Activated CD8-positive, alpha-beta memory T cell treated with anti-CD3 and anti-CD28 coated beads for 1 hour (primary cell): ENCODE results near the gene CAMK2B.
A peak's percentile ranks its signal among the peaks of the same experiment; 100 is the strongest.
"Not testable (repeated sequence)": the region's sequence is repeated elsewhere in the genome, so short reads cannot be mapped to it uniquely, and the experiment has no call there.

ENCODE experiments used
- DNase-seq, 2 donors: peaks; one replicate each; pipeline ENCODE4 v3.0.0-alpha.2; 2020; ENCODE audit warnings: low read depth in 1 of 2; ENCODE audit errors: extremely low read depth in 1 of 2

CAMK2B gene

DNA sequence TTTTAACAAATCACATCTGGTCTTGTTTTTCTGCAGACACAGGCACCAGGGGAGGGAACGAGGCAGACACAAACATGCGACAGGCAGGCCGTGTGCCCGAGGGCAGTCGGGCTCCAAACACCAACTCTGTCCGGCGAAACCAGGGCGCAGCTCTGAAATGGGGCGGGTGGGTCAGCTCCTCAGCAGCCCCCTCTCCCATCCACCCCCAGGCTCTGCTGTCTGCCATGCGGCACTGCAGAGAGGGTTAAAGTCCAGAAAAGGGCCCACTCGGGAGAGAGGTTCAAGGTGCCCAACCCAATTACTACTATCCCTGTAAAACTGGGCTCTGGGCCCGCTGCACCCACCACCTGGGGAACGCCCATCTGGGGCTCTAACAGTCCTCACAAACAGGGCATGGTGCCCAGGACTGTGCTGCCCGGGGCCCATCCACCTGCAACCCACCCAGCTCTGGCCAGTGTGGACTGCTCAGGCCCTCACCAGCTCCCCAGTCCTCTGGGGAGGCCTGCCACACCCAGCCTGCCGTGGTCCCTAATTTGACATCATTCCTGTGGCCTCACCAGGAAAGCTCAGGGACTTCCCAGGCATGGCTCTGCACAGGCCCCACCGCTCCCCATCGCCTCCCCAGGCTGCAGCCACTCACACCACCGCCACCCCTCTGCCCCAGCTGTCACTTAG is 105.9 kb downstream of the CAMK2B start:
- DNase-seq, result no peak

DNA sequence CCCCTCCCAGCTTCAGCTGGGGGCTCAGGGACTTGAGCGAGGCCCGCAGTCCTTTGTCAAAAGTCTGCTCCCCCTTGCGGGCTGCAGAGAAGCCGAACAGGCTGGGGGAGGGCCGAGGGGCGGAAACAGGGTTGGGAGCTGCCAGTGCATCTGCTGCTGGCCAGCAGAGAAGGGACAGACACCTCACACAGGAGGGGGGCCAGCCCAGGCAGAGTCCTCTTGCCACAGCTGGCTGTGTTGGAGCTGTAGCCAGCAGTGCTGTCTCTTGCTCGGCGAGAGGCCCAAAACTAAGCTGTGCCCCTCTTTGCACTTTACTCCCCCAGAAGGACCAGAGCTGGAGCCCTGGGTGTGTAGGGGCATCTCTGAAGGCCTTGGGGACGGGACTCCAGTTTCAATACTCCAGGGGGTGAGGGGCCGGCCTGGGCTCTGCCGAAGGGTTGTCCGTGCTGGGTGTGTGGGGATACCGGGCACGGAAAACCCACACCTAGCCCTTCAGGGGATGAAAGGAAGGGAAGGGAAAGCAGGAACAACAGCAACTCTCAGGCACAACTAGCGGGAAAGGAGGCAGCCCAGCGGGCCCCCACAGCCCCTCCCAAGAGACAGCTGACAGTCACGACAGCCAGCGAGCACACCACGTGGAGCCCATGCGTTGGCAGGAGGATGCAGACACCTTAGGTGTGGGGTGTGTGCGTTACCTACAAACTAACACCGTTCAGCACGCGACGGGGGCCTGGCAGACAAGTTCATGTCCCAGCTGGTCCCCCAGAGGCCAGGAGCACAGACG is 106.8 kb downstream of the CAMK2B start:
- no peak for DNase-seq

DNA sequence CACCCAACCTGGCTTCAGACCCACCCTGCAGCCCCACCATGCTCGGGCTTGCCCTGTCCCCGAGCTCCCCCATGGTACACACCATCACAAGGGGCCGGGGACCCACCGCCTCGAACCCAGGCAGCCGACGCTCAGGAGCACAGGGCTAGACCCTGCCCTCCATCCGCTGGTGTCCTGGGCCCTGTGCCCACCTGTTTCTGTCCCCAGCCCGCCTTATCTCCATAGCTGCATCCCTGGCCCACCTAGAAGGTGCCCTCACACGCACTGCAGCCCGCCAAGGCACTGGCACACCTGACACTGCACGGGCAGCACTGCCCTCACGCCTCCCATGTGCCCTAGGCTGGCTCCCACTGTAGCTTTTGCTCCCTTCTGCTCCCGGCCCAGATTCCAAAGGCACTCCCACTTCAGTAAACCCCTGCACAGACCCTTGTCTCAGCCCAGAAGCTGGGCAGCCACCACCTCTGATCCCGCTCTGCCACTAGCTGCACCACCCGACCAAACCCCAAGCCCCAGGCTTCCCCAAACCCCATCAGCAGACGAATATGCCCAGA is 107.5 kb downstream of the CAMK2B start:
- DNase-seq, result no peak

DNA sequence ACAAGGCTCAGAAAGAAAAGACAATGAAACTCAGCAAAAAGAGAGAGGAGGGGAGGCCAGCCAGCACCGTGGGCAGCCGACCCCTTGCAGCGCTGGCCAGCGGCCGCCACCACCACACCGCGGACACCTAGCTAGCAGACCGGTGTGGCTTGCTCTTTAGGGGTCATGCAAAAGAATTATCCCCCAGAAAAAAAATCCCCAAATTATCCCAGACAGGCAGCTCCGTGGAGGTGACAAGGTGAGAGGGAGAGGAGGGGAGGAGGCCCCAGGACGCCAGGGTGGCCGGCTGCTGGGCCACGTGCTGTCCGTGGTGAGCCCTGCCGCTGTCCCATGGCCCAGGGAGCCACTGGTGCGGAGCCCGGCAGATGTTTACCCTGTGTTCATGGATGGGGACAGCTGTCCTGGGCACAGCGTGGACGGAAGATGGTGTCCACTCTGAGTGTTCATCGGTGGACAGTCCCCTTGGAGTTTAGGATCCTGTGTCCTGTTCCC is 108.1 kb downstream of the CAMK2B start:
- DNase-seq, result no peak

DNA sequence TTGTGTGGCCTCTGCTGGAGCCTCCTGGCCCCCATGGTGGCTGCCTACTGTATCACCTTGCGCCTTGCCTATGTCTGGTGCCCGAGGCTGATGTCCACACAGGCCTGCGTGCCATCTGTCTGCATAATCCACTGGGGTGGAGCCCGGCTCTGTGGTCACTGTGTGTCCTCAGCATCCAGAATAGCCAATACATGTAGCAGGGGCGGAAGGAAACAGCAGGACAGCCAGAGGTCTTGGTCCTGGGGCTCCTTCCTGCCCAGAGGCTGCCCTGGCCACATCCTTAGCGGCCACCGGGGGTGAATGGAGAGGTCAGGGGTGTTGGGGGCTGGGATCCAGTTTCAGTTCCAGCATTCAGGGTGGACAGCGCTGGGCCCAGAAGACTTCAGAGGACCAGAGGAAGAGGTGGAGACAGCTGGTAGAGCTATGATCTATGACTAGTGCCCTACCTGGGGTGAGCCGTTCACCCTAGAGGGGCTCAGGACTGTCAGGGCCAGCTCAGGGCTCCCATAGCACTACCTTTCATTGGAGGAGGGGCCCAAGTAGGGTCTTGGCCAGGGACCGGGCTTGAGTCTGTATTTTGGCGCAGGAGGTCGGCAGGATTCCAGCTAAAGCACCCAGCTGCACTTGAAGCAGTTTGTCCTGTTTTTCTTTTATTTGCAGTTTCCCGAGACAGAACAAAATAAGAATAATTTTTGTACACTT is 108.7 kb downstream of the CAMK2B start:
- DNase-seq, result no peak

DNA sequence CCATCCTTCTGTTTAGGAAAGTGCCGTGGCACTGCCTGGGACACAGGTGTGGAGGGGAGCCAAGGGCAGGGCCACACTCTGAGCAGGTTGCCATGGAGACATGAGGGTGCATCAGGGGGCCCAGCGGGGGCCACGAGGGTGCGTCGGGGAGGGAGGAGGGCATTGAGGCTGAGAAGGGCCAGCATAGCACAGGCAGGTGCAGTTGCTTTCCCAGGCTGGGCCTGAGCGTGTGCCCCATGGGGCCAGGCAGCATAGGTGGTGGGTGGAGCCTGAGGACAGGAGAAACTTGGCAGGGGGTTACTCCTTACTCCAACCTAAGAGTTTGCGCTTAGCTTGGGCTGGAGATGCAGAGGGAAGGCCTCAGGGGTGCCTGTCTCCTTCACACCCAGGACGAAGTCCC is 109.4 kb downstream of the CAMK2B start:
- no peak for DNase-seq

DNA sequence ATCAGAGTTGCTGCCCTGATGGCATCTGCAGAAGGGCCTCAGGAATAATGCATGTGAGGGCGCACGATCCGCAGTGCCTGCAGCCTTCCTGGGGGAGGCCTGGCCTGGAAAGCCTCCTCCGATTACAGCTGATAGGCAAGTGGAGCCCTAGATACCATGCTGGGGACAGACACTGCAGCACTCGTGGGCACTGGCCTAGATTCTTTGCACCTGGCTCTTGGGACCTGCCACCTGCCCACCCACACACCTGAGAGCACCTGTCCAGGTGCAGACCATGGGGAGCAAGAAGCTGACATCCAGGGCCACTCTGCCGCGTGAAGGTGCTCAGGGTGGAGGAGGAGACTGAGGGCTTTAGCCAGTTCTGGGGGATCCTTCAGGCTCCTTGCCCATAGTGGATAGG is 109.9 kb downstream of the CAMK2B start:
- no peak for DNase-seq

DNA sequence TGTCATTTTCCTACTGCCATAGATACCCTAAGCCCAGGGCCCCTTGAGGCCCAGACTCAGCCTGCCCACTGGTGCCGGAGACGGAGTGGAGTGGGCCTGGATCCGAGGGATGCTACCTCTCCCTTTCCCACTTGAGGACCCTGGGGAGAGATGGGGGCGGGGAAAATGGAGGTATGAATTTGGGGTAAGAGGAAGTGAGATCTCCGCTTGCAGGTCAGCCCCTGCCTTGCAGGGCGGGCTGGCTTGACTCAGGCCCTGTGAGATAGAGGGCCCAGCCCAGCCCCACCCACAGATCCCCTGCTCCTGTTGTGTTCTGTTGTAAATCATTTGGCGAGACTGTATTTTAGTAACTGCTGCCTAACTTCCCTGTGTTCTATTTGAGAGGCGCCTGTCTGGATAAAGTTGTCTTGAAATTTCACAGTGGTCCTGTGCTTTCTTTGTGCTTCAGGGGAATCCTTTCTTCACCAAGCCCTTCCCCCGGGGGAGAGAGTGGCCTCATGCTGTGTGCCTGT is 111.5 kb downstream of the CAMK2B start:
- DNase-seq, result no peak

DNA sequence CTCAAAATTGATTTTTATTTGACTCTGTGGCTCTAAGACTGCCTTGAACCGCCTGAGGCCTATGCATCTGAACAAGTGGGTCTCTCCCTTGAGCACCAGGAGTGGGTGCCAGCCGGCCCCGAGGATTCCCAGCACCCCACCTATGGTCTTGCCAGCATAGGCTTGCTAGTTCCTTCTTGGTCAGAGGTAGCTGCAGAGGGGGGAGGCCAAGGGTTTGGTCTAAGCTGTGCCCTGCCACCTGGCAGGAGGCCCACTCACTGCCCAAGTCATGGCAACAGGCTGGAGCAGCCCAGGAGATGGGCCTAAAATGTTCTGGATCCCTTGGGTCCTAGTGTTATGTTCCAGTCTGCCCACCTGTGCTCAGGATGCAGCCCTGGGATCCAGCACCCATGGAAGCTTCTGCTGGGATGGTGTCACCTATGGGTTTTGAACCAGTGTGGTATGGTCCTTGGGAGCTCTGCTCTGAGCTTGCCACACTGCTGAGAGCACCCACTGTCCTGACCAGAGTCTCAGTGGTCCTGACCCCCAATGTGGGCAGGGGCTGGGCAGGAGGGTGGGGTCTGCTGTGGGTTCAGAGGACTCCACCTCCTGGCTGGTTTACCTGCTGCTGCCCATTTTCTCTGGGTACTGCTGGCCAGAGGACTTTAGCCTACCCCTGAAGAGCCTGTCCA is 112.1 kb downstream of the CAMK2B start:
- no peak for DNase-seq

DNA sequence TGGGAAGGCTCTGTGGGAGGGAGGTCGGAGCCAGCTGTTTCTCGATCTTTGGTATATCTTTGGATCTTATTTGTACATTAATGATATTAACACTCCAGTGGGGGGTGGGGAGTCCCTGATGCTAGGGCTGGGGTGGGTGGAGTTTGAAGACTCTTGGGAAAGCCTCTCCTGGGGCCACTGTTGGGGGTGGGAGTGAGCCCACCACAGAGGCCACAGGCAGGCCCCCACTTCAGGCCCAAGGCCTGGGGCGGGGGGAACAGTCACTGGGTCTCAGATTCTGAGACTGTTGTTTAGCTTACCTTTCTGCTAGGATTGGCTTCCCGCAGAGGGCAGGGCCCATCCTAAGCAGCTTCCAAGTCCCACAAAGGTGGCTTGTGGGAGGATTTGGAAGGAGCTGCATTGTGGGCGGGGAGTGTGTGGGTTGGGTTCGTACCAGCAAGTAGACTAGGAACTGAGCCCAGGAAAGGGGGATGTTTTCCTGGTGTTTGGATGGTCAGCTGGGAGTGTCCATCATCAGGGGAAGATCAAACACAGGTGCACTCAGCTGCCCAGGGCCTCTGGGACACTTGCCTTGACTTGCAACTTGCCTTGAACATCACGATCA is 112.7 kb downstream of the CAMK2B start:
- DNase-seq, result no peak

DNA sequence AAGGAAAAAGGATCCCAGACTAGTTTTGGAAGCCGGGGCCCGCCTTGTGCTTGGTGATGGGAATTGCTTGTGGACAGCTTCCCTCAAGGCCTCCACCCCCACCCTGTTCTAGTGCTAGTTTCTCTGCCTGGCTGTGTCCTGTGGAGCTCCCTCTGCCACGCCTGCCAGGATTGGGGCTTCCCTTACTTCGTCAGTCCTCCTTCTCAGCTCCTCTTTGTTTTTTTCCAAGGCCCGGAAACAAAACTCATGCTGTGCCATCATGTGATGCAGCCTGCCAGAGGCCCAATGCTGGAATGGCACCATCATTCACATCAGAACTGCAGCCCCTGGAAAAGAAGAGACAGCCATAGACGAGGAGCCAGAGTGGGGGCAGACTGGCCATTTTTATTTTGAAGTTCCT is 113.4 kb downstream of the CAMK2B start:
- DNase-seq, result no peak

DNA sequence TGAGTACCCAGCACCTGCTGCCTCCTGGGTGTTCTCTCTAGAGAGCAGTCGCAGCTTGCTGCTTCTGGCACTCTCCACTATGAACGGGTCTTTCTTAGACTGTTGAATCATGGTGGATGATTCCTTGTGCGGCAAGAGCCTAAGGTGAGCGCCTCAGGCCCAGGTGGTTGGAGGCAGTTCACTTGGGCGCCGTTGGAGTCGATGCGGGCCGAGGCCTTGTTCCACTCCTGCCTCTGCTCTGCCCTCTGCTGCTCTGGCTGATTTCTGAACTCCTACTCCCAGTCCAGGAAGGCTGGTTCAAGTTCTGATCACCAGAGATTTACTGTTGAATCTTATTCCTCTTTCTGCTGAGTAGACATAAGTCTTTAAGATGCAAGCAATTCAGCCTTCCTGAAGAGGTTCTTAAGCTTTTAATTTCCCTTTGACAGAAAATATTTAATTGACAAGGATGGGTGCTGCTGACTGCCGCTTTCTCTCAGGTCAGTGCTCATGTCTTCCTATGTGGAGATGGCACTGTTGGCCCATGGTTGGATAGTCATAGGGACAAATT is 114.2 kb downstream of the CAMK2B start:
- DNase-seq, result no peak

DNA sequence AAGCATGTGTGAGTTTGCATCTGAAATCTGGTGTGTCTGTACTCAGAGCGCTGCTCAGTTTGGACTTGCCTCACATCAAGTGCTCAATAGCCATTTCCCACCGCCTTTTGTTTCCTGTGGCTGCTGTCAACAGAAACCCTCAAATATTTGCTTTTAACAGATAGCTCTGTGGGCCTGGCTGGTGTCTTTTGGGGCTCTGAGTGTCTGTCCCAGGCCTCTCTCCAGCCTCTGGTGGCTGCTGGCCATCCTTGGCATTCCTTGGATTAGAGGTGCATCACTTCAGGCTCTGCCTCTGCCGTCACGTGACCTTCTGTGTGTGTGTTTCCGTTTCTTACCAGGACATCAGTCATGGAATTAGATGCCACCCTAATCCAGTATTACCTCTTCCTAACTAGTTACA is 115.3 kb downstream of the CAMK2B start:
- no peak for DNase-seq

DNA sequence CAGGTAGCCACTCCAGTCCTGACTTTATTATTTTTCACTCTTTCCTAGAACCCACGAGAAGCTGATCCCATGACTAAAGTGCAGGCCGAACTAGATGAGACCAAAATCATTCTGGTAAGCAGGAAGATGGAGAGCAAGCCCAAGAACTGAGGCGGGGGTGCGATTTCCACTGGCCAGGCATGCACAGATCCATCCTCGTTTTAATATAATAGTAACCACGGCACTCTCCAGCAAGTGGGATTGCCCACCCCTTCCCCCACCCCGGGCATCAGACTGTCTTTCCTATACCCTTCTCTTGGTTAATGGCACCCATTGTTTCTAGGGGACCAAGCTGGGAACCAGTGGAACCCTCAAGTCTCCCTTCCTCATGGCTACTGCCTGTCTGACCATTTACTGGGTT is 117.3 kb downstream of the CAMK2B start:
- no peak for DNase-seq

DNA sequence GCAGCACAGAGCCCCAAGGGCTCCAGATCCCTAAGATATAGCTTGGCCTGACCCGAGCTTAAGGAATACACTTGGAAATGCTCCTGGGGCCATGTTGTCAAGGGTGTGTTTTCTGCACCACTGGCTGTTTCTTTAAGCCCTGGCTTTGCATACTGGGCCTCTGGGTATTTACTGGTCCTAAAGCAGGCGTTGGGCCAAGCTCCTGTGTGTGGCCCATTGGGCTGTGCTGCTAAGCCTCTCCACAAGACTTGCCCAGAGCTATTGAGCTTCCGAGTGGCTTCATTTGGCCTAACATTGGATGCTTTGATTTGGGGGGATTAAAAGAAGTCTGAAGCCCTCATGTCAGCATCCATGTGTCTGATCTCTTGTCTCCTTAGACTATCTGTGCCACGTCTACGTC is 119.4 kb downstream of the CAMK2B start:
- no peak for DNase-seq

DNA sequence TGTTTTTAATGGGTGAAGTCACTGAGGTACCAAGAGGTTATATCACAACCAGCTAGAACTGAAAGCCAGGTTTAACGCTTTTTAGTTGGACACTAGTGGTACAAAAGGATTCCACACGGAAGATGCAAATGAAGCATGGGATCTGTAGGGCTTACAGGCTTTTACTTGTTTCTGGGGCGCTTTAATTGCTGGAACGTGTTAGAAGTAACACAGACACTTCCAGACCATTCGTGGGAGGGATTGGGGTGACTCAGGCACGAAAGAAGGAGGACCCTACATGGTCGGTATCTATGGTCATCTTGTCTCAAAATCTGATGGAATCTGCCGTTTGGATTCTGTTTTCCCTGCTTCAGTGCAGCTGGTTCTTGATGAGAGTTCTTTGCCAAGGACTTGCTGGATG is 123.6 kb downstream of the CAMK2B start:
- no peak for DNase-seq

DNA sequence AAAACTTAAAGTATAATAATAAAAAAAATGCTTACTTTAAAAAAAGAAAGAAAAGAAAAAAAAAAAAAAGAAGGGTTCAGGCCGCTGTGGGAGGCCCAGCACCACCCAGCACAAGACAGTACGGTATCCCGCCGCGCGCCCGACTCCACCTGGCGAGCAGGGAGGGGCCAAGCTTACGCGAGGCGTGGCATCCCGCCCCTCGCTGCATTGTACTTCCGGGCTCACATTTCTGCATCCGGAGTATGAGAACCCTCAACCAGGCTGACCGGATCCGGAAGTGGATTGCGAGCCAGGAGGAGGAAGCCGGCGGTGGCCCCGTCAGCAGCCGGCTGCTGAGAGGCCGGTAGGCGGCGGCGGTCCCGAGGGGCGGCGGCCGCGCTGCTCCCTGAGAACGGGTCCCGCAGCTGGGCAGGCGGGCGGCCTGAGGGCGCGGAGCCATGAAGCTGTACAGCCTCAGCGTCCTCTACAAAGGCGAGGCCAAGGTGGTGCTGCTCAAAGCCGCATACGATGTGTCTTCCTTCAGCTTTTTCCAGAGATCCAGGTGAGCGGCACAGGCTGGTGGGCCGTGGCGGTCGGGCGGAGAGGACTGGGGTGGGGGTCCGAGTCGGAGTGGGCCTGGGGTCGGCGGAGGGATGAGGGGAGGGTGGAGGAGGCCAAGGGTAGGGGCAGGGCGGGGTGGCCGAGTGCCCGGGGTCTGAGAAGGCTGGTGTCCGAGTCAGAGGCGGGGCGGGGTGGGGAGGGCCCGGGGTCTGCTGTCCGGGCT is 124.5 kb downstream of the CAMK2B start, which contains the start of gene YKT6:
YKT6 (plus strand) TSS at position 280 of the 763 bp plus-strand sequence; CDS start at position 438, 158 bp downstream.
- DNase-seq, result peak; percentile 82 to 87

DNA sequence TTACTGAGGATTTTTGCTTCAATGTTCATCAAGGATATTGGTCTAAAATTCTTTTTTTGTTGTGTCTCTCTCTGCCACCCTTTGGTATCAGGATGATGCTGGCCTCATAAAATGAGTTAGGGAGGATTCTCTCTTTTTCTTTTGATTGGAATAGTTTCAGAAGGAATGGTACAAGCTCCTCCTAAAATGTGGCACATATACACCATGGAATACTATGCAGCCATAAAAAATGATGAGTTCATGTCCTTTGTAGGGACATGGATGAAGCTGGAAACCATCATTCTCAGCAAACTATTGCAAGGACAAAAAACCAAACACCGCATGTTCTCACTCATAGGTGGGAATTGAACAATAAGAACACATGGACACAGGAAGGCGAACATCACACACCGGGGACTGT is 125.2 kb downstream of the CAMK2B start:
- DNase-seq, result not testable (repeated sequence)

DNA sequence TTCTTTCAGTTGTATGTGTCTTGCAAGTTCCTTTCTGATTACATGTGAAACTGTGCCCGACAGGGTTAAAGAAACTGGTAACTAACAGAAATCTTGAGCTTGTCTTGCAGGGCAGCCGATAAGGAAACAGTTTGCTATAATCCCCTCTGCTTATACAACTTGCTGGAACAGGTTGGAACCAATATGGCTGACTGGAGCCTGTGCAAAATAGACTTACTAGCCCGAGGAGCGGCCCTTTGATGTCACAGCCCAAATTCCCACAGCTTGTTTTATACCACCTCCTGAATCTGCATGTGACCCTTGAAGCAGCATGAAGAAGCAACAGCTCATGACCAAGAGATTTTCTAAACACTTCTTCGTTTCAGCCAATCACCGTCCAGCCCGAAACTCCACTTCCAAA is 127.9 kb downstream of the CAMK2B start:
- no peak for DNase-seq
